Measurements from ENCODE around the gene B4GALT1. TPM values are rescaled to one million over a fixed set of nuclear protein-coding genes. Genes with fewer than 3 reads are reported as not detected.
"Not testable (repeated sequence)": the region's sequence is repeated elsewhere in the genome, so short reads cannot be mapped to it uniquely, and the experiment has no call there.

Gene B4GALT1
- total and polyA plus RNA-seq, 2 donors from 2014 or later, result 33.0 to 163 TPM

DNA sequence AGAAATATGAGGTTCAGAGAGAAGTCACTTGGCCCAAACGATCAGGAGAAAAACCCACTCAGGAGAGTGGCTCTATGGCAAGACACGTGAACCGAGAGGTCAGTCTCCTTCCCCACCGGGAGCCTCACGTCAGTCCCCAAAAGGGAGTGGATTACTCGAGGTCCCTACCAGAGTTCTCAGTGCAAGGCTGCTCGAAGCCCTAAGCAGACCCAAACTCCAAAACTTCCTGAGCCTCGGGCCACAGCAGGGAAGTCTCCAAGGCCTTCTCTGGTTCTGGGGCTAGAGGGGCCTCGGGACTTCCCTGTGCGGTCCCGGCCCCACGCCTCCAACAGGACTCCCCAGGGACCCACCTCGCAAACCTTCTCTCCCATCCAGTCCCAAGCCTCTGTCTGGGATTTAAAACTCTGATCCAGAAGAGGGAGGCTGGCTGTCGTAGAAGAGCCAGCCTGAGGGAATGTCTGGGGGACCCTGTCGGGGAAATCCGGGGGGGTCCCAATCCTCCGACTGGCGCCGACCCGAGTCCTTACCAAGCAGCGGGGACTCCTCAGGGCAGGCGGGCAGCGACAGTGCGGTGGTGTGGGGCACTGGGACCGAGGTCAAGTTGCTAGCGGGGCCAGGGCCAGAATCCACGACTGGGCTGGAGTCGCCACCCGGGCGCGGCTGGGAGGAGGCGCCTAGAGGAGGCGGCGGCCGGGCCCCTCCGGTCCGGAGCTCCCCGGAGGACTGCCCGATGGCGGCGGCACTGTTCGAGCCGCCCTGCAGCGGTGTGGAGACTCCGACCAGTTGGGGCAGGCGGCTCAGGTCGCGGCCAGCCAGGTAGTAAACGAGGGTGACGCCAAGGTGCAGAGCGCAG, 679 bp downstream of the B4GALT1 start:
- DNase-seq (peak in 2 of 5 donors; percentile 66 to 85), FAIRE-seq (no peak)
- Histone ChIP-seq H3K9me3 (ENCODE audit: control insufficient read depth in 2 of 3, insufficient read depth in 1 of 3, low read length in 3 of 3) (no peaks in the 10 kb centered on the region), H3K27me3 (ENCODE audit: control insufficient read depth, insufficient read depth, low read length) (no peaks in the 10 kb centered on the region), H3K4me3 (ENCODE audit: low read length in 3 of 3) (peak overlapping the region; percentile 70 to 96 (median 86)), H3K36me3 (ENCODE audit: control insufficient read depth in 2 of 3, insufficient read depth in 3 of 3, low read length in 3 of 3) (no peaks in the 10 kb centered on the region), H3K4me1 (ENCODE audit: control insufficient read depth in 2 of 3, insufficient read depth in 2 of 3, low read depth in 1 of 3, low read length in 3 of 3) (peaks cover 8 to 46% (median 46%) of the 10 kb centered on the region in 3 donors), H3K9ac (ENCODE audit: low read length in 3 of 3) (peak overlapping the region; percentile 74 to 99 (median 78)), H3K27ac (ENCODE audit: low read depth in 2 of 2, low read length in 2 of 2) (peak overlapping the region; percentile 96 to 99)
- TF ChIP-seq, protein P1, sequence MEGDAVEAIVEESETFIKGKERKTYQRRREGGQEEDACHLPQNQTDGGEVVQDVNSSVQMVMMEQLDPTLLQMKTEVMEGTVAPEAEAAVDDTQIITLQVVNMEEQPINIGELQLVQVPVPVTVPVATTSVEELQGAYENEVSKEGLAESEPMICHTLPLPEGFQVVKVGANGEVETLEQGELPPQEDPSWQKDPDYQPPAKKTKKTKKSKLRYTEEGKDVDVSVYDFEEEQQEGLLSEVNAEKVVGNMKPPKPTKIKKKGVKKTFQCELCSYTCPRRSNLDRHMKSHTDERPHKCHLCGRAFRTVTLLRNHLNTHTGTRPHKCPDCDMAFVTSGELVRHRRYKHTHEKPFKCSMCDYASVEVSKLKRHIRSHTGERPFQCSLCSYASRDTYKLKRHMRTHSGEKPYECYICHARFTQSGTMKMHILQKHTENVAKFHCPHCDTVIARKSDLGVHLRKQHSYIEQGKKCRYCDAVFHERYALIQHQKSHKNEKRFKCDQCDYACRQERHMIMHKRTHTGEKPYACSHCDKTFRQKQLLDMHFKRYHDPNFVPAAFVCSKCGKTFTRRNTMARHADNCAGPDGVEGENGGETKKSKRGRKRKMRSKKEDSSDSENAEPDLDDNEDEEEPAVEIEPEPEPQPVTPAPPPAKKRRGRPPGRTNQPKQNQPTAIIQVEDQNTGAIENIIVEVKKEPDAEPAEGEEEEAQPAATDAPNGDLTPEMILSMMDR (IDR thresholded peaks at IDR 0.05; ENCODE audit: borderline replicate concordance, extremely low read depth, insufficient read depth), result no peak
- intact Hi-C loops (cut with DNase I), result no loop called here

DNA sequence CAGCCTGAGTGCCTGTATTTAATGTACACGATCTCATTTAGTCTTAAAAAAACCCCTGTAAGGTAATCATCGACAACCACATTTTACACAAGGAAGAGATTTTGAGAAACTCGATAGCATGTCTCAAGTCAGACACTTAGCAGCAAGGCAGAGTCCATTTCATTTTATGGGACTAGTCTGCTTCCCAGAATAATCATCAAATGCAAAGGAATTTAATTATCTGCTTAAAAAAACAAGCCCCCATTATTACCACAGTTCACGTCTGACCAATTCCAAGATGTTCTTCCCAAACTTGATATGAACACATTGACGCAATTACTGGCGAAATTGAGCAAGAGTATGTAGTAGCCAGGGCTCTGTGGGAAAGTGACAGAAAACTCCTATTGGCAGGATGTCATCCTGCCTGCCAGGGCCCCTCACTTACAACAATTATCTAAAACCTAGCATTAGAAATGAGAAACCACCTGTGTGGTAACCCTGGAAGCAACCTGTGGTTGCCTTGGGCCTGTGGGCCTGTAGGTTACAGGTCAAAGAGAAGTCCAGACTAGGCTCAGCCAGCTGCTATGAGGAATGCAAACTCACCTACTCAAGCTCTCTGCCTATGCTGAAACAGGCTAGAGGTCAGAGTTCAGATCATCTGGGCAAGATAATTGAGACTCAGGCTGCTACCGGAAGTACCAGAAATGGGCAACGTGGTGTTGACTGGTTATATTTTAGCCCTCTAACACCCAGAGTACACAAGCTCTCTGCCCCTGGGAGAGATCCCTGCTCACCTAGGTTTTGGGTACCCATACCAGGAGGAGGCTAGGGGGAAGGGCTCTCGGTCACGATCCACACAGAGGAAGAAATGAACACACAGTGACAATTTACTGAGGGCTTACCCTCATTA, 1.6 kb downstream of the B4GALT1 start:
- no peaks in the 10 kb centered on the region for H3K36me3 ChIP-seq (ENCODE audit: control insufficient read depth in 2 of 3, insufficient read depth in 3 of 3, low read length in 3 of 3)
- no peaks in the 10 kb centered on the region for H3K27me3 ChIP-seq (ENCODE audit: control insufficient read depth, insufficient read depth, low read length)
- FAIRE-seq (no peak), DNase-seq (peak in 3 of 5 donors; percentile 57 to 80 (median 63))
- H3K4me1 ChIP-seq (ENCODE audit: control insufficient read depth in 2 of 3, insufficient read depth in 2 of 3, low read depth in 1 of 3, low read length in 3 of 3), result peaks cover 10 to 50% (median 49%) of the 10 kb centered on the region in 3 donors
- H3K9ac ChIP-seq (ENCODE audit: low read length in 3 of 3), result peak overlapping the region; percentile 74 to 99 (median 78)
- TF ChIP-seq, protein P1 (IDR thresholded peaks at IDR 0.05; ENCODE audit: borderline replicate concordance, extremely low read depth, insufficient read depth), result no peak
- peak overlapping the region; percentile 96 to 99 for H3K27ac ChIP-seq (ENCODE audit: low read depth in 2 of 2, low read length in 2 of 2)
- peak overlapping the region; percentile 70 to 96 (median 86) for H3K4me3 ChIP-seq (ENCODE audit: low read length in 3 of 3)
- no peaks in the 10 kb centered on the region for H3K9me3 ChIP-seq (ENCODE audit: control insufficient read depth in 2 of 3, insufficient read depth in 1 of 3, low read length in 3 of 3)
- intact Hi-C loops (cut with DNase I), result no loop called here

DNA sequence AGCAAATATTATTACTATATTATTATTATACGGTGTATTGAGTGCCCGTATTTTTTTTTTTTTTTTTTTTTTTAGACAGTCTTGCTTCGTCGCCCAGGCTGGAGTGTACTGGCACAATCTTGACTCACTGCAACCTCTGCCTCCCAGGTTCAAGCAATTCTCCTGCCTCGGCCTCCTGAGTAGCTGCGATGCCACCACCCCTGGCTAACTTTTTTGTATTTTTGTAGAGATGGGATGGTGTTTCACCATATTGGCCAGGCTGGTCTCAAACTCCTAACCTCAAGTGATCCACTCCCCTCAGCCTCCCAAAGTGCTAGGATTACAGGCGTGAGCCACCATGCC, 2.2 kb downstream of the B4GALT1 start:
- intact Hi-C loops (cut with DNase I); FAIRE-seq; H3K36me3 ChIP-seq (ENCODE audit: control insufficient read depth in 2 of 3, insufficient read depth in 3 of 3, low read length in 3 of 3); DNase-seq; H3K27me3 ChIP-seq (ENCODE audit: control insufficient read depth, insufficient read depth, low read length); H3K9me3 ChIP-seq (ENCODE audit: control insufficient read depth in 2 of 3, insufficient read depth in 1 of 3, low read length in 3 of 3): not testable (repeated sequence)
- Histone ChIP-seq H3K27ac (ENCODE audit: low read depth in 2 of 2, low read length in 2 of 2) (peak overlapping the region; percentile 96 to 99), H3K4me3 (ENCODE audit: low read length in 3 of 3) (peak overlapping the region; percentile 70 to 96 (median 86)), H3K9ac (ENCODE audit: low read length in 3 of 3) (peak overlapping the region in 1 of 3 donors; percentile 74), H3K4me1 (ENCODE audit: control insufficient read depth in 2 of 3, insufficient read depth in 2 of 3, low read depth in 1 of 3, low read length in 3 of 3) (peaks cover 10 to 55% (median 54%) of the 10 kb centered on the region in 3 donors)
